ENCODE measurements around the gene STXBP4.

Gene STXBP4

DNA sequence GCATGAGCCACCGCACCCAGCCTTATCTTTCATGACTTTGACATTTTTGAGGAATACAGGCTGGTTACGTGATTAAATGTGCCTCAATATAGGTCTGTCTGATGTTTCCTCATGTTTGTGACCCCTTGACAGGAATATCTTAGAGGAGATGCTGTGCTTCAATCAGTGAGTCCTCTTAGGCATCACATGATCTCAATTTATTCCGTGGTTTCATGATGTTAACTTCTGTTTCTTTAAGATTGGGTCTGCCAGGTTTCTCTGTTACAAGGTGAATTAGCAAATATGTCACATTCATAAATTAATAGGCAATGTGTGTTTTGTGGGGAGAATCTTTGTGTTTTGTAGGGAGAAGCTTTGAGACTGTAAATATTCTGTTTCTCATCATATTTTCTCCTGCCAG is 3.3 kb downstream of the STXBP4 start:
- DNase-seq = no peak

DNA sequence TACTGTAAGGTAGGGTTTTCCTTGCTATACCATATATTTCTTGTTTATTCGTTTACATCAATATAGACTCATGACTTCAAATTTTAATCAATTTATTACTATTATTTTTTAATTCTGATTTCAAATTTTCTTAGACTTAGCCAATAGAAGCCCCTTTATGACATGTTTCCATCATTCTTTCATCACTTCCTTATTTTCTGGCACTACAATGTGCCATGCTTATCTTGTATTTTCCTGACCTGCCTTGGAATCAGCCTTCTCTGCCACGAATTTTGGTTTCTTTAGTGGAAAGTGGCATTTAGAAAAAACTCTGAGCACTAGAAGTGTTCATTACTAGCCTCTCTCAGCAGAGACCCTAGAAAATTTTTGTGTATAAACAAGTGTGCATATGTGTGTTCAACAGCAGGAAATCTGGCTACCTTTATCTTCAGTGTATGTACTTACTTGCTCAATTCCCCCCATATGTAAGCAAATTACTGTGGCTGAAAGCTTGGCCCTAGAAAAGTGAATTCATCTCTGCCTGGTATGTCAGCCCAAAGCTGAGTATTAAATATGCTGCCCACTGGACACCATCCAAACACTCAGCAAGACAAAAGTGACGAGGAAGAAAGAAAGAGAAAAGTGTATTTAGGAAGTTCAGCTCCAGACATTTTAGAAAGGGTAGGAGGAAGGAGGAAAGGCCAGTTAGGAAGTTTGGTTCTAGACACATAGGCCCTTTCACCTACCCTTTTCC is 4.0 kb downstream of the STXBP4 start:
- DNase-seq = no peak

DNA sequence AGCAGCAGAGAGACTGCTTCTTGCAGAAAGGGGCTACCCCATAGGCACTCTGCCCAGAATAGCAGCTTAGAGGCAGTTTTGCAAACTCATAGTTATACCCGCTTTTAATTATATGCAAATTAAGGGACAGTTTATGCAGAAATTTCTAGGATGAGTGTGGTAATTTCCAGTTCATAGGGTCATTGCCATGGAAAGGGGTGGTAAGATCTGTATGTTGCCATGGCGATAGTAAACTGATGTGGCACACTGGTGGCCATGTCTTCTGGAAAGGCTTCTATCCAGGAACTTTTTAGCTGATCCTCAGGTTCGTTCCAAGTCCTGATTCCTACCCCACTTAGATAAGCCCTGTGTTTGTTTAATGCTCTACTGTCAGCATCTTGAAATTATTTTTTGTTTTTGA is 6.2 kb downstream of the STXBP4 start:
- DNase-seq = no peak

DNA sequence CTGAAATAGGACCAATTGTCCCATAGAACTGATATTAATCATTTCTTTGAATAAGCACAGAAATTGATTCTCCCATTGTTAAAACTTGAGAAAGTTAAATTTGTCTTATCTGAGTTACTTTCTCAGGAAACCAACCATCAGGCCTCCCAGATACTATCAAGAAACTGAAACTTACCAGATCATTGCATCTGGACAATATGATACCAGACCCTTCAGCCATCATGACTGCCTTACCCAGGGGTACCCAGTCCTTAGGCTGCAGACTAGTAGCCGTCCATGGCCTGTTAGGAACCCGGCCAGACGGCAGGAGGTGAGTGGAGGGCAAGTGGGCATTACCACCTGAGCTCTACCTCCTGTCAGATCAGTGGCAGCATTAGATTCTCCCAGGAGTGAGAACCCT is 7.8 kb downstream of the STXBP4 start:
- no peak for DNase-seq

DNA sequence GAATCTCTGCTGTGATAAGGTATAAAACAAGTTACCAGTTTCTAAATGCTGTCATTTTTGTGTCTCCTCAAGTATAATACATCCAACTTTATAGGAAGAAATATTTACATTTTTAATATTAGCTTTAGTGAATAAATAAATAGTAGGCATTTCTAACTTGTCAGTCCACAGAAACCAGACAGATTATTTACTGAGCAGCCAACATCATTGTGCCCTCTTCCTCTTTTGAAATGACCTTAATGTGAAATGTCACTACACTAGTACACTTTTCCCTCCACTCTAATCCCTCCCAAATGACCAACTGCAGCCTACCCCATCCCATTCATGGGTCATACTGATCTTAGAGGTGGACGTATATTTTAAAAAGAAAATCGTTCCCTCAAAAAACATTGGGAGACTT is 9.2 kb downstream of the STXBP4 start:
- DNase-seq = no peak

DNA sequence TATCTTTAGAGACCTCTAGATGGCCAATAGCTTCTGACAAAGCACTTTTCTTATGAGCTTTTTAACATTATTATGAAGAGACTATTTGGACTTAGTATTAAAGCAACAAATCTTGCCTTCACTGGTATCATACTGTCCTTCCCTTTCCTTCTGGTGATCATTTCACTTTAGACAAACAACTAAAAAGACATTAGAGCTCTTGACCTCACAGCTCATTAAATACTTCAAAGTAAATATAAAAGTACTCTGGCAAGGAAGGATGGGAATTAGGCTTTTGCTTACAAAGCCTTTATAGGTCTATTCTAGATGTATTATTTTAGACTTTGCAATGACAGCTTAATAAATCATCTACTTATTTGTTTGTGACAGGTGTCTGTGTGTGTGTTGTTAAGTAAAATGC is 11.1 kb downstream of the STXBP4 start:
- DNase-seq = no peak

DNA sequence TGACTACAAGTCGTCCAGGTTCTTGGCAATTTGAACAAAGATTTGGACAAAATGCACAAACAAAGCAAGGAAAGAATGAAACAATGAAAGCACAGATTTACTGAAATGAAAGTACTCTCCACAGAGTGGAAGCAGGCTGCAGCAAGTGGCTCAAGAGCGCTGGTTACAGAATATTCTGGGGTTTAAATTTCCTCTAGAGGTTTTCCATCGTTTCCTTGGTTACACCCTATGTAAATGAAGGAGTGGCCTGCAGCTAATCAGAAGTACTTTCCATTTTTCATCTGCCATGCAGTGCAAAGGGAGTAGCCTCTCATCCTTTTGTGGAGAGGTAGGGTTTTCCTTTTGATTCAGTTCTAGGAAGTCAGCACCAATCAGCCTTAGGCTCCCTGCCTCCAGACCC is 11.8 kb downstream of the STXBP4 start:
- no peak for DNase-seq

DNA sequence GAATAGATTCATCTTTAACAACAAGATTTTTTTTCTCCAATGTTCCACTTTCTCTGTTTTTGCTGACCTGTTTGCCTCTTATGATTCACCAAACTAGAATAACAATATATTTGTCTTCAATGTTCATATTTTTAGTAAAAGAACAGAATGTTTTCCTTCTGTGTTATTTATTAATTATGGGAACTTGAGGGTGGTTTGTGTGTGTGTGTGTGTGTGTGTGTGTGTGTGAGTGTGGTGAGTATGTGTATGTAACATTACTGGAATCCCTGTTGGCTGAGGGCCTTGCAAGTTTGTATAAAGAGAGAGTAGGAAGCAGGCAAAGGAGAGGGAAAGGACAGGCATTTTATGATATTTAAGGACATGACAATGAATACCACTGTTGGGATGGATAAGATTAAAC is 13.8 kb downstream of the STXBP4 start:
- DNase-seq = no peak

DNA sequence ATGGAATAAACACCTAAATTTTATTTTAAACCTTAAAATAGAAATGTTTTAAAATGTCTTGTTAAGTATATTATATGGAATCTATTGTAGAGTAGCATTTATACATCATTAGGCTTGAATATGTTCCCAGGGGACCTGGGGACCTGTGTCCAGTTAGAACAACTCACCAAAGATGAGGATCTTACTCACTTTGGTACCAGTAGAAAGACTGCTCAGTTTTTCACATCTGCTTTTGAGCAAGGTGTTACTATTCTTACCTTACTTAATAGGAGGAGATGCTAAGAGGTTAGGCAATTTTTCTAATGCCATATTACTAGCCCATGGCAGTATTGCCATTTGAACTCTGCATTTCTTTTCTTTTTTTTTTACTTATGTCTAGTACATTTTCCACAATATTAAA is 14.7 kb downstream of the STXBP4 start:
- no peak for DNase-seq

DNA sequence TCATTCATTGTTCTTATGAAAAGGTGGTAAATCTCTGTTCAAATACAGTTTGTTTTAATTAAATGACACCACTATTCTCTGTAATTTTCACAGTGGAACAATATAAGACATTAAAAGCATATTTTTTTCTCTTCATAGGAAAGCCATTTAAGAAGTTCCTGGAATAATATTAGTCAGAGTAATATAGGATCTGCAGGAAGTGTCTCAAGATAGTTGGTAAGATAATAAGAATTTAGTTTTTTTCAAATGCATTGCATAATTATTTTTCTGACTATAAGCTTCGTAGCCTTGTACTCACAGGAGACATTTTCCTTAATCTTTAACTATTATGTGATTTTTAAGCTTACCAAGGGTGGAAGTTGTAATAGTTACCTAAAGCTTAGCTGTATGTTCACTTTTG is 16.9 kb downstream of the STXBP4 start:
- DNase-seq = no peak

DNA sequence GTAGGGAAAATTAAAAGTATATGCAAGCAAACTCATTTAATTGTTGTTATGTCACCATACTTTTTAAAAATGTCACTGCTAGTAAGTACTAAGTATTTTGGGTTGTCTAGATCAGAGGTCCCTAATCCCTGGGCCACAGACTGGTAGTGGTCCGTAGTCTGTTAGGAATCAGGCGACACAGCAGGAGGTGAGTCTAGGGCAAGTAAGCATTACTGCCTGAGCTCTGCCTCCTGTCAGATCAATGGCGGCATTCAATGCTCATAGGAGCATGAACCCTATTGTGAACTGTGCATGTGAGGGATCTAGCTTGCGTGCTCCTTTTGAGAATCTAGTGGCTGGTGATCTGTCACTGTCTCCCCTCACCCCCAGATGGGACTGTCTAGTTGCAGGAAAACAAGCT is 21.6 kb downstream of the STXBP4 start:
- DNase-seq = no peak

DNA sequence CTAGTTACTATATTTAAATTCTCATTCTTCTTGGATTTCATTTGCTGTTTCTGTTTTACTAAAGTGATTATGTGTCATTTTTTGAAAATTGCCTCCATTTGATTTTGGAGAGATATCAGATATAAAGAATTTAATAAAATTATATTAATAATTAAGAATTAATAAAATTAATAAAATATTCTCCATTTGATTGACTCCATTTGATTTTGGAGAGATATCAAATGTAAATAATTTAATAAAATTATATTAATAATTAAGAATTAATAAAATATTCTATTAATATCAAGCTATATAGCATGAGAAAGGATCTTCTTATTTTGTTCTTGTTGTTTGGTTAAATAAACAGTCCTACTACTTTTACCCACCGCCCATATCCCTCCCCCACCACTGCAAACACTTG is 23.0 kb downstream of the STXBP4 start:
- no peak for DNase-seq

DNA sequence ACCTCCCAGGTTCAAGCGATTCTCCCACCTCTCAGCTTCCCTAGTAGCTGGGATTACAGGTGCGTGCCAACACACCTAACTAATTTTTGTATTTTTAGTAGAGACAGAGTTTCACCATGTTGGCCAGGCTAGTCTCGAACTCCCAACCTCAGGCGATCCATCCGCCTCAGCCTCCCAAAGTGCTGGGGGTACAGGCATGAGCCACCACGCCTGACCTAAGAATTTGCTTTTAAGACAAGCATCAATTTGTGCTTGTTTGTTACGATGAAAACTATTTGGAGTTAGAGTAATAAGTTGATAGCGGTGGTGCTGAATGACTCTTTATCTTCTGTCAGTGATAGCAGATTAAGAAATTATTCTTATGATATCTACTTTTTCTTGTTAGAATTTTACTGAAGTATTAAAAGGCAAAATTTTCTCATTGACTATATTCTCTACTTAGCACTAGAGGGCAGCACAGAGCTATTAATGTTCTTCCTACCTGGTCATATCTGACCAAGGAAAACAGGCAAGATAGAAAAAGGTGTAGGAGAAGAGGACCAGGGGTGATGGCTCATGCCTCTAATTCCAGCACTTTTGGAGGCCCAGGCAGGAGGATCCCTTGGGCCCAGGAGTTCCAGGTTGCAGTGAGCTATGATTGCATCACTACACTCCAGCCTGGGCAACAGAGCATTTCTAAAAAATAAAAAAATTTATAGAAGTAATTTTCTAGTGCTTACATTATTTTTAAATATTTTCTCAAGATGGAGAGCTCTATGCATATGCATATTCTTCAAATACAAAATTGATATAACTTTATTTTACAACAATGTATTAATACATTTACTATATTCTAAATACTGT is 24.5 kb downstream of the STXBP4 start:
- DNase-seq = peak in 1 of 2 donors; percentile 61

DNA sequence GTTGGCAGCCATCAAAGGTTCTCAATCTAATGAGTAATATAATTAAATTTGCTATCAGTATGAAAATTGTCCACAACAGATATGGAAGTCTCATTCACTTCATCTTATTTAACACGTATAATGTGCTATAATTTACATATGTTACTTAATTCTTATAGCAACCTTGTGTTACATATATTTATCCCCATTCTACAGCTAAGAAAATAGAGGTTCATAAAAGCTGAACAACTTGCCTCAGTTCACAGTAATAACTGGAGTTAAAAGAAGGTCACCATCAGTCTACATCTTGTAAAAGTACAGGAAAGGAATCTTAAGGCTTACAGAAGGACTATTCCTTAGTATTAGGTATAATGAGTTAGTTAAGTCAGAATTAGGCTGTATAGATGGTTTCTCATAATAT is 27.9 kb downstream of the STXBP4 start:
- no peak for DNase-seq

DNA sequence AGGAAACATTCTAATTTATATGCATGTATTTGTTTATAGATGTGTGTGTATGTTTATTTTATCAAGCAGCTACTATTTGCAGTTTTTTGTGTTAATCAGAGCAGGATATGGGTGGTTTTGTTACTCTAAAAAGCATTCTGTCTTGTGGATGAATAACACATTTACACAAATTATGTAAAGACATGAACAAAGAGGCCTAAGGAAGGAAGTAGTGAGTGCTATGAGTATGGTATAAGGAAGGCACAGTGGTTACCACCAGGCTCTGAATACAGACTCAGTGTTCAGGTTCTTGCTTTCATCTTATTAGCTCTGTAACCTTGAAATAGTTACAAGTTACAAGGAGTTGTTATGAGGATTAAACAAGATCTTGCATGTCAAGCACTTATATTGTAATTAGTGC is 33.9 kb downstream of the STXBP4 start:
- no peak for DNase-seq

DNA sequence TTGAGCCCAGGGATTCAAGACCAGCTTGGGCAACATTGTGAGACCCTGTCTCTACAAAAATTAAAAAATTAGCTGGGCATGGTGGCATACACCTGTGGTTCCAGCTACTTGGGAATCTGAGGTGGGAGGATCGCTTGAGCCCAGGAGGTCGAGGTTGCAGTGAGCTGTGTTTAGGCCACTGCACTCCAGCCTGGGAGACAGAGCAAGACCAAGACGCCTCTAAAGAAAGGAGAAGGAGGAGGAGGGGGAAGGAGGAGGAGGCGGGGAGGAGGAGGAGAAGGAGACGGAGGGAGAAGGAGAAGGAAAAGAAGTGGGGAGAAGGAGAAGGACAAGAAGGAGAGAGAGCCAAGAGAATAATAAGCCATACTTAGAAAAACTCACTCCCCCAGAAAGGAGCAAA is 35.9 kb downstream of the STXBP4 start:
- DNase-seq = no peak

DNA sequence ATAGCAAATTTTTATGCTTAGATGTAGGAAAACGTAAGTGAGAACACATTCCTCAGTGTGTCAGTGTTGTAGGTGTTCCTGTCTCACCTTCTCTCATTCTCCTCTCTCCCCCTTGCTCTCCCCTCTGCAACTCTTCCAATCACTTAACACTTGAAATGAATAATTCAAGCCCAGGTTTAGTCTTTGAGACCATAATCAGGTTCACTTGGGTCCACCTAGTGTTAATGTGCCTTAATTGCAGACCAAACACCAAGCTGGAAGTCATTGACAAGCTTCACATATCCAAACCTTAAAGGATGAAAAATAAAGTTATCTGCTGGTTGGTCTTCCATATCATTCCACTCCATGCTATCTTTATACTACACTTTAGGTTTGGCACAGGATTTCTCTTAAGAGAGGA is 37.0 kb downstream of the STXBP4 start:
- DNase-seq = no peak

DNA sequence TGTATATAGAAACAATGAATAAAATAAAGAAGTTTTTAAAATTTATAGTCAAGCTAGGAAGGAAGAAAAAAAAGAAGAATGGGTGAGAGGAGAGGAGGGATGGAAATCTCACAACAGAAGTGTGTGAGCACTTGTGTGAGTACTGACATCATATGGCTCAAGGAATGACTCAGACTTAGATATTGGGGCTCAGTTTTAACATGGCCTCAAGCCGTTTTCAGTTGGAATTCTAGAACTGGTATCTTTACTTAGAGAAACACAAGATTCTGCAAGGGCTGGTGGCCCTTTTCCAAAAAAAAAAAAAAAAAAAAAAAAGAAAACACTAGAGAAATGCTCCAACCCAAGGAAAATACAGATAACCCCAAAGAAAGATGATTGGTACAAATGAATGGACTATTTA is 55.1 kb downstream of the STXBP4 start:
- no peak for DNase-seq

DNA sequence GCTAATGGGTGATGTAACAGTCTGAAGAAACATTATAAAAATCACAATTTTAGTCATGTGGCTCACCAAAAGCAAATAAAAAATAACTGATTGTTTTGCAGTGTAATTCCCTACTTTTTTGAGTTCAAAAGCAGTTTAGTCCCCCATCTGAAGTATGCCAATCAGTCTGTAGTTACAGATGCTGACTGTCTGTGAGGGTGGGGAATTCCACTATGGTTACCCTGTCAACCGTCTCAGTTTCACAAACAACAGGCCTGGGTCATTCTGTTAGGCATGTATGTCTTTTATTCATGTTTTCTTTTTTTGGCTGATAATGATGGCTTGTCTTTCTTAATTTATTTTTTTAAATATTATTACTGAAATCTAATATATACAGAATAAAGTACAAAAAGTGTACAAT is 69.3 kb downstream of the STXBP4 start:
- no peak for DNase-seq

DNA sequence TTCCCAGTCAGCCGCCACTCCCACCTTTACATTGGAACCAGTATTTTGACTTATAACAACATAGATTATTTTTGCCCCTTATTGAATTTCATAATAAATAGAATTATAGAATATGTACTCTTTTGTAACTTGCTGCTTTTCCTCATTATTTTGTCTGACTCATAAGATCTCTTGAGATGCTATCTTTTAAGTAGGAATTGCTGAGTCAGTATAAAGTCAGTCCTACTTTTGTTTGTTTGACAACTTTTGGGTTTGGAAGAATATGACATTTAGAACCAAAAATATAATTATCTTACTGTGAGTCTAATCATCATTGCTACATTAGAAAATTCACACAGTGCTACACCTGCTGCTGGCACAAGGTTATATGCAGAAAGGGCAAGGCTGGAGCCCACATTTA is 69.7 kb downstream of the STXBP4 start:
- DNase-seq = no peak

DNA sequence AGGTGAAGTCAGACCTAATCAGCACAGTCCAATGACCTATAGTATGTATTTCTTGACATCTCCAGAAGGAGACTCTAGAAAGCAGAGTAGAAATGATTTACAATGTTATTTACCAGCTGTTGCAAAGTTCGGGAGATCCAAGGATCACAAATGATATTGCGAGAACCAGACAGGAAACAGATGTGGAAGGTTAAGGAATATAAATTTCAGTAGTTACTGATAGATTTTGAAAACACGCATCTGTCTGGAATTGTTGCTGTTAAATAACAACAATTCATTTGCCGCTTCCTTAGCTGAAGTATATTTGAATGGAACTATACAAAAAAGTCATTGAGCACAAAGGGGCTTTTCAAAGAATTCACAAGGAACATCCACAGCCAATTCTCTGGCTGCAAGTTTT is 72.0 kb downstream of the STXBP4 start:
- no peak for DNase-seq

DNA sequence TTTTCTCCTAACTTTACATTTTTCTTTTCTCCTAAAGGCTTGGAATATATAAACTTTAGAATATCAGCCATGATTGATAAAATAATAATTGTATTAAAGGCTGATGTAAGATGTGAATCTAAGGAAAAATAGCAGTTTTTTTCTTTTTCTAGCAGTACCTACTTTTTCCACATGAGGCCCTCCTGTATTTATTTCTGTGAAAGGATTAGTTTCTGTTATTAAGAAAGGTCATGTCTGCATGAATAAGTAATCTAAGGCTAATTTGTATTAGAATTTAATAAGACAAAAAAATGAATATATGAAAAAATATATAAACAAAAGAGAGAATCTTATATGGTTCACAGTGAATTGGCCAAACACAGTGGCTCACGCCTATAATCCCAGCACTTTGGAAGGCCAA is 85.3 kb downstream of the STXBP4 start:
- peak in 1 of 2 donors; percentile 14 for DNase-seq

DNA sequence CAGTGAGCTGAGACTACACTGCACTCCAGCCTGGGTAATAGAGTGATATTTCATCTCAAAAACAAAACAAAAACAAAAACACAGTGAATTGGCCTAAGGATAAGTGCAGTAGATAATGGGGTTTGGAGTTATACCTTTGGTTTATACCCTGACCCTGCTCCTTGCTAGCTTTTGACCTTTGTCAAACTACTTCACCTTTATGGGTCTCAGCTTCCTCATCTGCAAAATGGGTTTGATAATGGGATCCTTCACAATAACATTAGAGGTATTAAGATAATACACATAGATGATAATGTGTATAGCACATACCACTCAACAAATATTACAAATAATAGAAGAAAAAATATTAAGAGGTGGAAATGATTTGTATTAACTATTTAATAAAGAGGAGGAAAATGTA is 85.9 kb downstream of the STXBP4 start:
- DNase-seq = no peak

DNA sequence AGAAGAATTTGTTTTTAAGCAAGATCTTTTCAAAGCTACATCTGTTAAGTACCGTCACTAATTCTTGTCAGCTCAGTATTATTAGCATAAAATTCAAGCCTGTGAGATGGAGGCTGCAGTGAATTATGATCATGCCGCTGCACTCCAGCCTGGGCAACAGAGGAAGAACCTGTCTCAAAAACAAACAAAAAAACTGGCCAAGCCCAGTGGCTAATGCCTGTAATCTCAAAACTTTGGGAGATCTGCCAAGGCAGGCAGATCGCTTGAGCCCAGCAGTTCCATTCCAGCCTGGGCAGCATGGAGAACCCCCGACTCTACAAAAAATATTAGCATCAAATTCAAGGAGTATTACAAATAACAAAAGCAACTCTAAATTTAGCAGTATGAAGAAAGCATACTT is 88.0 kb downstream of the STXBP4 start:
- DNase-seq = no peak

DNA sequence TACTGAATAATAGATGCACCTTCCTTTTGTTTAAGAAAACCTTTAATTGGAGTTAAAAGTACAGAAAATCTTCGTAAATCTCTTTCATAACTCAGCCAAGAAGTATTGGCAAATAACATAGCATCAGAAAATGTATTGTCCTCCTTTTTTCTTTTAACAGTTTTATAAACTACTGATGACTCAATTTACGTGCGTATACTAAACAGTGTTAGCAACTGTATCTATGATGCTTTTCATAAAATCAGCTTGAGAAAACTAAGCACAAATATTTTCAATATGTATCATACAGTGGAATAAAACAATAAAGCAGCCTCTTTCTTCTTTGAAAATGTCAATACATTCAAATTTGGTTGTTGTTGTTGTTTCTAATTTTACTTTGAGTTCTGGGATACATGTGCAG is 88.6 kb downstream of the STXBP4 start:
- no peak for DNase-seq
